Stimulated activated CD8-positive, alpha-beta memory T cell treated with anti-CD3 and anti-CD28 coated beads, Interleukin-7, amount 100 ng/mL, for 1 hour (primary cell): Measurements from ENCODE around the gene CNOT6.

Experiments
- DNase-seq, 2 donors: peaks; one replicate each; pipeline ENCODE4 v3.0.0-alpha.2; 2020; ENCODE audit warnings: low read depth in 2 of 2

CNOT6 gene

DNA sequence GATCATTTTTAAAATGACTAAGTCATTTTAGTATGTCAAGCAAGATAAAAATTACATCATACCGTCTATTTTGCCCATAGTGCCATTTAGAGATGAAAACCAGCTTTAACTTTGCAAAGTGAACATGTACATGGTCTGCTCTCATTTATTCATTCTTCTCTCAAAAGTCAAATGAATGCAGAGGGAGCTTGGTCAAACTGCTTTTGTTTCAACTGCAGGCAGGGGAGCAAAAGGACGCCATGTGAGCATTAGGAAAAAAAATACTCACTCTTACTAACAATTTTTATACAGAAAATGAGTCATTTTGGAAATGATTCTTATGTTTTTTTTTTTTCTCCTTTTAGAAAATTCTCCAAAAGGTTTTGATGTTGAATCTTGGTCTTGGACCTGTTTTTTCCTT lies 81.4 kb downstream of the CNOT6 start:
- no peak for DNase-seq

DNA sequence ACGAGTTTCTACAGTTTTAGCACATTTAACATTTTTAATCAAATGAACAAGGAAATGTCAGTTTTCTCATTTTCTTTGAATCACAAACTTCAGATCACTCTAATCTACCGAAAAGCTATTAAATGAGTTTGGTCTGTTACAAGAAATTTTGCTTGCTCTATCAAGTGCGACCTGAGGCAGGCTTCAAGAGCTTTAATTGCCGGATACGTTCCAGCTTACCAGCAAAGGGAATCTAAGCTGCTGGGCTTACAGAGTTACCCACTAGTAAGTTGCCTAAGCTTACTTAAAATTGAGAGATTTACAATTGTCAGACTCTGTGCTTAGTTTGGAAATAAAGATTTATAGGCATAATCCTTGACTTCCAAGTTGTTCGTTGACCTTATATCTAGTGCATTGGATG lies 86.5 kb downstream of the CNOT6 start:
- no peak for DNase-seq

DNA sequence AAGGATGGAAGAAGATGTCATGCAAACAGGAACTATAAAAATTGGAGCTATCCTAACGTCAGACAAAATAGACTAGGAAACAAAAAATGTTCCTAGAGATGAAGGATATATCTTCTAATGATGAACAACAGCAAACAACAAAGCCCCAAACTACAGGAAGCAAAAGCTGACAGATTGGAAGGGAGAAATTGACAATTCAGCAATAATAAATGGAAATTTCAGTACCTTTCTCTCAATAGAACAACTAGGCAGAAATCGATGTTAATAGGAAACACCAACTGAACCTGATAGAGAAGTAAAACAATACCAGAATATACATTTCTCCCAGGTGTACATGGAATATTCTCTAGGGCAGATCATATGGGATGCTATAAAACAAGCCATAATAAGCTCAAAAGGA lies 89.6 kb downstream of the CNOT6 start:
- DNase-seq = no peak

DNA sequence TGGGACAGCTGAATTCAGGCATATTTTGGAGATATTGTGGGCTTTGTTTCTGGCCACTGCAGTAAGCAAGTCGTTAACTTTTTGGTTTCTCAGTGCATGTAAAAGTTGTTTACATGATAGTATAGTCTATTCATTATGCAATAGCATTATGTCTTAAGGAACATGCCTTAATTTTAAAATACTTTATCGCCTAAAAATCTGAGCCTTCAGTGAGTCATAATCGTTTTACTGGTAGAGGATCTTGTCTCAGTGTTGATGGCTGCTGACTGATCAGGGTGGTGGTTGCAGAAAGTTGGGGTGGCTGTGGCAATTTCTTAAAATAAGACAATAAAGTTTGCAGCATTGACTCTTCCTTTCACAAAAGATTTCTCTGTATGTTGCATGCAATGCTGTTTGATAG lies 92.0 kb downstream of the CNOT6 start:
- DNase-seq = no peak

DNA sequence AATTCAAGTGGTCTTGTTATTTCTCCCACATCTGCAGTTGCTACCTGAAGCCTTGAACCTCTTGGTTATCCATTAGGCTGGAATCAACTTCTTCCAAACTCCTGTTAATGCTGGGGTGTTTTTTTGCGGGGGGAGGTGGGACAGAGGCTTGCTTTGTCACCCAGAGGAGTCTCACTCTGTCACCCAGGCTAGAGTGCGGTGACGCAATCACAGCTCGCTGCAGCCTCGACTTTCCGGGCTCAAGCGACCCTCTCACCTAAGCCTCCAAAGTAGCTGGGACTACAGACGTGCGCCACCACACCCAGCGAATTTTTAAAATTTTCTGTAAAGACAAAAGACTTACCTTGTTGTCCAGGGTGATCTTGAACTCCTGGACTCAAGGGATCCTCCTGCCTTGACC lies 92.7 kb downstream of the CNOT6 start:
- DNase-seq = no peak

DNA sequence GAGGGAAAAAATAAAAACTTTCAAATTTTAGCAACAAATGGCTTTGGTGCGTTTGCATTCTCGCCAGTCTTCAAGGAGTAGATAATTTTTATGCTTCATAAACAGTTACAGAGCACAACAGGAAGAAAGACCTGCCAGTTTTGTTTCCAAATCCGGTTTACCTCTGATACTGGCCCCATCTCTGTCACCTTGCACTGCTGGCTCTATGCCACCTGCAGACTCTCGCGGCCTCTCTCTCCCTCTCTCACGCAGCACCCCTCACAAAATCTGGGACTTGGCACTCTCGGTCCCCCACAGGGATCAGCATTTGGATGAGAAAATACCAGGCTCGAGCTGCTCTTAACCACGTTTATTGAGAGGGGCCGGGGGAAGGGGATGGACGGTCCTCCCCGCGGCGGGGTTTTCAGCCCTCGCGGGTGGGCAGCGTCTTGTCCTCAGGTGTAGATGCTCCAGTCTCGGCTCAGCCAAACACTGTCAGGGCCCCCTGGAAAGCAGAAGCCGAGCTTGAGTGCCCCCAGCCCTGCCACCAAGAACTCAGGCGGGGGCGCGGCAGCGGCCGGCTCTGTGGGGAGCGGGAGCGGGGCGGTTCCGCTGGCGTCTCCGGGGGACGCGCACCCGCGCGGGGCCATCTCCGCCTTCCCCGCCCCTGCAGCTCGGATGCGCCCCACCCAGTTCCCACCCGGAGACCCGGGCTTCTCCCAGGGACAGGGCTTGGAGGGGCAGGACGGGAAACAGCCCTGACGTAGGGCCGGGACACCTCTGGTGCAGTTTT lies 95.8 kb downstream of the CNOT6 start:
- no peak for DNase-seq

DNA sequence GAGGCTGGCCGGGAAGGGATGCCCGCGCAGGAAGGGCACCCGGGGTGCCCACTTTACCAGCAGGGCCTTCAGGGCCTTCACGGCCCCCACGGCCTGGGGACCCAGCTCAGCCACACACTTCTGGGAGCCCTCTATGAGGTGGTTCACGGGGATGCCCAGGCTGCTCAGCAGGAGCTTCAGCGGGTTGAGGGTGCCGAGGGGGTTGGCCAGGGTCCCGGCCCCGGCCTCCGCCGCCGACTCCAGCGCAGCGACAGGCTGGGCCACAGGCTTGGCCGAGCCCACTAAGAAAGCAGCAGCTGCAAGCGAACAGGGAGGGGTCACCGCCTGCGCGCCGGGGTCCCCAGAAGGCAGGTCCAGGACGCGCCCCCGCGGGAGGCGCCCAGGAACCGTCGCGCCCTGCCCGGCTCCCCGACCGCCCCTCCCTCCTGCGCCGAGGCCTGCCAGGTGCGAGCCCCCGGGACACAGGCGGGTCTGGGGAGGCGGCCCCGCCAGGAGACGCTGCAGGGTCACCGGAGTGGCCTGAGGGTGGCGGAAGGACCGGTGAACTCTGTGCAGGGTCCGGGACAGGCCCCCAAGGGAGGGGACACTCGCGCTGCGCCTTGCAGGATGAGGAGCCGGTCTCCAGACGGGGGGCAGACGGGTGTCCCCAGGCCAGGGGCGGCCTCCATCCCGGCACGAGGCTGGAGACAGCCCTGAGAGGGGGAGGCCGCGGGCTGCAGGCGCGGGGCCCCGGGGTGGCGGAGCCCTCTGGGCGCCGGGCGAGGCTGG lies 96.5 kb downstream of the CNOT6 start:
- DNase-seq = no peak

DNA sequence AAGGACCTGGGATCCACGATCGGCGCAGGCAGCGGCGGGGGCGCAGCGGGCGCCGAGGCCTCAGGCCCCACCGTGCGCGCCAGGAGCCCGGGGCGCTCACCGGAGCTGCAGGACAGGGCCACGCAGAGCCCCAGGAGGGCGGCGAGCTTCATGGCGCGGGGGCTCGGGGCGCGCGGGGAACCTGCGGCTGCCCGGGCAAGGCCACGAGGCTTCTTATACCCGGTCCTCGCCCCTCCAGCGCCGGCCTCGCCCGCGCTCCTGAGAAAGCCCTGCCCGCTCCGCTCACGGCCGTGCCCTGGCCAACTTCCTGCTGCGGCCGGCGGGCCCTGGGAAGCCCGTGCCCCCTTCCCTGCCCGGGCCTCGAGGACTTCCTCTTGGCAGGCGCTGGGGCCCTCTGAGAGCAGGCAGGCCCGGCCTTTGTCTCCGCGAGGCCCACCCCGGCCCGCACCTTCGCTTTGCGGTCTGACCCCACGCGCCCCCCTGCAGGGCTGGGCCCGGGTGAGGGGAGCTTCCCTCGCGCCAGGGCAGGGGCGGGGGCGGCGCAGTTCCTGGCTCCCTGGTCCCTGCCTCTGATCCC lies 97.2 kb downstream of the CNOT6 start, which contains the start of gene SCGB3A1:
Gene SCGB3A1 (minus strand): TSS at position 189 of the 577 bp plus-strand sequence. CDS start 37 bp downstream, at position 152.
- DNase-seq = no peak

DNA sequence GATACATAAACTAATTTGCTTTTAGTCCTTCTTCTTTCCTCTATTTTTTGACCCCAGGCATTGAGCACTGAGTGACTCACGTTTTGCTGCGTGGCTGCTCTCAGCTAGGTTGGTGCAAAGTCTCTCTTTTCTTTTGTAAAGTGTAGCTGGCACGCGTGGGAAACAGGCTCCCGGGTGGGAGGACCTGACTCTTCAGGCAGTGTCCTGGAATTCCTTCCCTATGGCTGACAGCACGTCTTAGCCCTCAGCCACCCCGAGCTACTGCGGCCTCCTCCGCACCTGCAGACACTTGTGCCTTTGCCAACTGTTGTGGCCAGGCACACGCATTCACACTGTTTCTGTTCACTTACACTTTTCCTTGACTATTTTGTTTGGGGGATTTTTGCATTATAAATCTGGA lies 98.0 kb downstream of the CNOT6 start:
- no peak for DNase-seq

DNA sequence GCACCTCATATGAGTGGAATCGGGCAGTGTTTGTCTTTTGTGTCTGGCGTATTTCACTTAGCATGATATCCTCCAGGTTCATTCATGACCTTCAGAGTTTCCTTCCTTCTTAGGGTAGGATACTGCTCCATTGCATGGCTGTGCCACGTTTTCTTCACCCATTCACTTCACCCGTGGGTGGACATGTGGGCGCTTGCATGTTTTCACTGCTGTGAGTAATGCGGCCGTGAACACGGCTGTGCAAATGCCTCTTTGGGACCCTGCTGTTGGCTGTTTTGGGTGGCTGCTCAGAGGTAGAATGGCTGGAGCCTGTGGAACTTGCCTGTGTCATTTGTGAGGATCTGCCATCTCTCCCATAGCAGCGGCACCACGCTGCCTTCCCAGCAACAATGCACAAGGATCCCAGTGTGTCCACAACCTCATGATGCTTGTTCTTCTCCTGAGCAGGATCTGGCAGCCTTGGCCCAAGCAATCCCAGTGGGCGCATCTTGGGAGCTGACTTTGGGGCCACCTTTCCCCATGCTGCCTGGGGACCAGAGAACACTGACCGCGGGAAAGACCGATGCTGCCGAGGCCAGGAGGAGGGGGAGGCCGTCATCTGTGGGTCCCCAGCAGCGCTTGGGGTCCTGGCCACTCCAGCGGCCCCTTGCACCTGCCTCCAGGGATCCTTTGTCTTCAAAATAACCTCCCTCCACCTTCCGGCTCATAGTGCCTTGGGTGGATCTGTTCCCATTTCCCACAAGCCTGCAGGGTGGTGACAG lies 99.4 kb downstream of the CNOT6 start:
- DNase-seq = no peak

DNA sequence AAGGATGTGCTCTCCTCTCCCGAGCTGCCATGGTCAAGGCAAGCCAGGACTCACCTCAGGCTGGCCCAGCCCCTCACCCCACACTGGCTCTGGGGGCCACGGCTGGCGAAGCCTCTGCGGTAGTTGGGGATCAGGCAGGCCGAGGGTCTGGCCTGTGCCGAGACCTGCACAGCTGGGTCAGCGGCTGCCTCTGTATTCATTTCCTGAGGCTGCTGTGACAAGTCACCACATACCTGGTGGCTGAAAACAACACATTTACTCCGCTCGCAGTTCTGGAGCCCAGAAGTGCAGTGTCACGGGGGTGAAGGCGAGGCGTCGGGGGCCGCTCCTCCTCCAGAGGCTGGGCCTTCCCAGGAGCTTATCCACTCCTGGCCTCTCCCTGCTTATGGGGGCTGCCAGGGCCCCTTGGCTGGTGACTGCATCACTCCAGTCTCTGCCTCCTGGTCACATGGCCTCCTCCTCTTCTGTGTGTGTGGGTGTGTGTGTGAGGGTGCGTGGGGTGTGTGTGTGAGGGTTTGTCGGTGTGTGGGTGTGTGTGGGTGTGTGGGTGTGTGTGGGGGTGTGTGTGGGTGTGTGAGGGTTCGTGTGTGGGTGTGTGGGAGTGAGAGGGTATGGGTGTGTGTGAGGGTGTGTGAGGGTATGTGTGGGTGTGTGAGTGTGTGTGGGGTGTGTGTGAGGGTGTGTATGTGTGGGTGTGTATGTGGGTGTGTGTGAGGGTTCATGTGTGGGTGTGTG lies 100.3 kb downstream of the CNOT6 start:
- no peak for DNase-seq

DNA sequence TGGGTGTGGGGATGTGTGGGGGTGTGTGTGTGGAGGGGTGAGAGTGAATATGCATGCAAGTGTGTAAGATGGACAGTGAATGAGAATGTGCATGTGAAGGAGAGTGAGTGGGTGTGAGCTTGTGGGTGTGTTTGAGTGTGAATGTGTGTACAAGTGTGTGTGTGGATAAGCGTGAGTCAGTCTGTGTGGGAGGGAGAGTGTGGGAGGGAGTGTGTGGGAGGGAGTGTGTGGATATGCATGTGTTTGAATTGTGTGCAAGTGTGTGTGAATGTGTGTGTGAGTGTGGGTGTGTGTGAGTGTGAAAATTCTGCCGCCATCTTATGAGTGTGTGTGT lies 100.8 kb downstream of the CNOT6 start:
- DNase-seq = no peak

DNA sequence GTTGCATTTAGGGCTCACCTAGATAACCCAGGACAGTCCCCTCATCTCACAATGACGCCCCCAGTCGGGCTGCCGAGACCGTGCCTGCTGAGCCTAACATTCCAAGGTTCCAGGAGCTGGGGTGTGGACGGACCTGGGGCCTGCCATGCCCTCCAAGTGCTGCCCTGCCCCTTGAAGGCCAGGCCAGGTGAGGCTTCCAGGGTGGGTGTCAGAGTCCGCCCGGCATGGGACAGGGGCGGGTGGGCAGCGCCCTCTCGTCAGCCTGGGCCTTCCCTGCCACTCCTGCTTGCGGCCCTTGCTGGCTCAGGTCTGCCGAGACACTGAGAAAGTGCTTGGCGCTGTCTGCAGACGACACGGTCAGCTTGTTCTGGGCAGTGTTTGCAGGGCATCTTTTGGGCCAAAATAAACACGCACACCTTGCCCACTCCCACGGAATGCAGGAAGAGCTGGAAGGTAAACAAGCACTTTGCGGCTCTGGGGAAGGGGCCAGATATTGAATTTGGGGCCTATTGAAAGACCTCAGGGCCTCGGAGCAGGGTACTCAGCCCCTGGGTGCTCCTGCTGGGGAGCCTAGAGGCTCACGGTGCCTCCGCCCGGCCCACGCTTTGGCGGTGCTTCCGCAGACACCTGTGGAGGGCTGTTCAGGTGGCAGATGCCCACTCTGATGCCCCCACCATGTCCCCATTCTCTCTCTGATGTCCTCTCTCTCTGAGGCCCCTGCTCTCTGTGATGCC lies 101.4 kb downstream of the CNOT6 start:
- DNase-seq = no peak

DNA sequence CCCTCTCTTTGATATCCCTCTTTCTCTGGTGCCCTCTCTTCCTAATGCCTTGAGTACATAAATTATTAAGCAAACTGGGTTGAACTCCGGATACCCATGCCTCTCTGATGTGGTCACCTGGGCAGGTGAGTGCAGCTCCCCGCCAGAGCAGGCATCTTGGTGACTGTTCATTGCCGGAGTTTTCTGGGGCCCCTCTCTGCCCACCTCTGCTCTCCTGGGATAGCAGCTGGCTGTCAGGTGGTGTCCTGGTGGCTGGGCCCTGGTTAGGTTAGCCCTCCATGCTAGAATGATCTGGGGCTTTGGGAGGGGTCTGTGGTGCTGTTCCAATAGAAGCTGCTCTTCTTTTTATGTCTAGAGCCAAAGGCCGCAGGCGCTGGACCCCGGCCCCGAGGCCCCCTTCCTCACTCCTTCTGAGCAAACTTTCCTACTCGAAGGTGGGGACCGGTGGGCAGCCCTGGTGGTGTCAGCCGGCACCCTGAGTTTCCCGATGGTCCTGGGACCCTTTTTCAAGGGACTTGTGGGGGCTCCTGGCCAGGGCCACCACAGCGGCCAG lies 102.0 kb downstream of the CNOT6 start:
- no peak for DNase-seq

DNA sequence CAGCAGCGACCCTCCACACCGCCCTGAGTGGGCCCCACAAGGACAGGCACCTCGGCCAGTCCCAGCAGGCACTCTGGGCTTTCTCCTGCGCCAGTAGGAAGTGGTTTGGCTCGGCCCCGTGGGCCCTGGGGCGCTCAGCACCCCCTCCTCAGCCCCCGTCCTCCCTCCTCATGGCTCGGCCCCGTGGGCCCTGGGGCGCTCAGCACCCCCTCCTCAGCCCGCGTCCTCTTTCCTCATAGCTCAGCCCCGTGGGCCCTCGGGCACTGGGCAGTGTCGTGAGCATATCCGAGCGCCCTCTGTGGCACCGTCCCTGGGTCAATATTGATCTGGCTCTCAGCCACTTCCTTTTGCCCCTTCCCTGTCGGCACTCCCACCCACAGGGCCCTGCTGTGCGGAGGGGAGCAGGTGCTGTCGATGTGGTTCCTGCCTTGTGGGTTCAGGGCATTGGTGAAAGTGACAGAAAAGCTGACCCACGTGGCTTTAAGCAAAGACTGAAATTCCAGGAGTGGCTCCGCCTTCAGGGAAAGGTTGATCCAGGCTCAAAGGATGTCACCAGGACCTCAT lies 102.6 kb downstream of the CNOT6 start:
- no peak for DNase-seq

DNA sequence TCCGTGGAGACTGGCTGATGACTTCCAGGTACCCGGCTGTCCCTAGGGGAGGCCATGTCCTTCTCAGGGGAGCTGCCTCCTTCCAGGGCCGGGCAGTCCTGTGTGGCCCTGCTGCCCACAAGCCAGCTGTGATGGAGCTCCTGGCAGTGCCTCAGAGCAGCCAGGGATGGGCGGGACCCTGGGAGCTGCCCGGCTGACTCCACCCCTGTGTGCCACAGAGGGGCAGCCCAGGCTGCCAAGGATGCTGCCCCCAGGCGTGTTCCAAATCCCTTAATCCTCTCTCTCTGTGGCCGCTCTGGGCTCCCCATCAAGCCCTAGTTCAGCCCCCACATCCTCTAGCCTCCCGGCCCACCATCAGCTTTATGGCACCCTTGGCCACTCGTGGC lies 104.1 kb downstream of the CNOT6 start:
- no peak for DNase-seq

DNA sequence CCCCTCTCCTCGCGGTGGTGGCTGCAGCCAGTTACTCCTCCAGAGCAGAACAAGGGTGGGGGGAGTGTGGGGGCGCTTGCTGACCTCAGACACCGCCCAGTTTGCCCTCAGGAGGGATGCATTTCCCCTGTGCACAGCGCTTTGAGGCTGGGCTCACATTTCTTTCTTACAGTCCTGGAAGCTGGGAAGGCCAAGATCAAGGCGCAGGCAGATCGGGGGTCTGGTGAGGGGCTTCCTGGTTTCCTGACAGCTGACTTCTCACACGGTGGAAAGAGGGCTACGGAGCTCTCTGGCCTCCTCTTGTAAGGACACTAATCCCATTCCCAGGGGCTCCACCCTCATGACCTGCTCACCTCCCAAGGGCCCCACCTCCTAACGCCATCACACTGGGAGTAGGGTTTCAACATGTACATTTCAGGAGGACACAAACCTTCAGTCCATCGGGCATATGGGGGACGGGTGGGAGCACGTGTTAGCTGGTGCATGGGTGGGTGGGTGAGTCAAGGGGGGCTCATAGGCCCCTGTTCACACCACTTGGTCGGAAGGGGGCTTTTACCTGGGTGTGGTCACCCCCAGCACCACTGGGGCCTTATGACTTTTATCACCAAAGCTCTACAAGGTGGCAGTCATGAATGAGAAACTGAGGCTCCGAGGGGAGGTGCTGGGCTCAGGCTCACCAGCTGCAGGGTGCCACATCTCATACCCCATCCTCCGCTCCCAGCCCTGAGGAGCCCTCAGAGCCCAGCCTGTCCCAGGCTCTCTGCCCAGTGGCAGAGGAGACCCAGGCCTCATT lies 104.8 kb downstream of the CNOT6 start:
- DNase-seq = no peak

DNA sequence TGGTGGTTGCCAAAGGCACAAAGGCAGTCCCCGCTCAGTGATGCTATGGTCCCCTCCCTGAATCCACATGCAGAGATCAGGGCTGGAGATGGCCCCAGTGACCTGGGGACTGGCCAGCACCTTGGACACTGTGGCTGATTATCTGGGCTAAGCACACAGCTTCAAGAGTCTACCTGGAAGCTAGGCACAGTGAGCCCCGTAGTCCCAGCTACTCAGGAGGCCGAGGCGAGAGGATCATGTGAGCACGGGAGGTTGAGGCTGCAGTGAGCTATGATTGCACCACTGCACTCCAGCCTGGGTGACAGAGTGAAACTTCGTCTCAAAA lies 105.4 kb downstream of the CNOT6 start:
- no peak for DNase-seq

DNA sequence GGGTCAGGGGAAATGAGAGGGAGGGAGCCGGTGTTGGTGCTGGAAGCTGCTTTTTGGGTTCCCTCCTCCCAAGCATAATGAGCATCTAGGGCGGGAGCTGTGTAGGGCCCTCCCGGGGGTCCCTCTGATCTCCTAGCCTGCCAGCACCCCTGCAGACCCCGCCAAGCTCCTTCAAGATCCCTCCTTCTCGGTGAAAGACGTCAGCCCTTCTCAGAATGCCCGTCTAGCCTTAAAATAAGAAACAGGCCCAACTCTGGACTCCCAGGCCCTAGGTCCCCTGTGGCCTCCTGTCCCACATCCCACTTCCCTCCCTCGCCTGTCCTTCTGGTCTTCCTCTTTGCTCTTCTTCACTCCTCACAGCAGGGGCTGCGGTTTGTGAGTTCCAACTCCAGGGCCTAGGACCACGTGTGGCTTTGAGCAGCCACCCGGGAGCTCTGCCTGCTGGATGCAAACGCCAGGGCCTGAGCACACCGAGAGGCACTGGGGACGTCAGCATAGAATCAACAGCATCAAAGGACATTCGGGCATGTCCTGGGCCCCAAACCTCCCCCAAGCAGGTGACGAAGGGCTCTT lies 105.9 kb downstream of the CNOT6 start:
- DNase-seq = no peak
